HCT116 (cell line): Measurements from ENCODE around the gene FAM110D. TPM values are rescaled to one million over a fixed set of nuclear protein-coding genes. Genes with fewer than 3 reads are reported as not detected.

ENCODE experiments used
- ATAC-seq: fragments of 200-7000 bp; cut with Tn5 transposase; 2 replicates; pipeline ENCODE4 v1.9.1; 2020; ENCODE audit warnings: mild to moderate bottlenecking, moderate library complexity
- BruUV-seq: library from RNA; stranded (reverse); fragments of 400-500 nt; replicated peaks from 2 replicates; lab custom pipeline; 2021; lab: Mats Ljungman, UMichigan
- CTCF ChIA-PET: fragments of 300-600 bp; sonication (Branson Sonifier 250); formaldehyde crosslinking; loops from one replicate; lab custom pipeline; 2021; ENCODE audit warnings: antibody characterized with exemption; lab: Charles Lee
- POLR2A ChIA-PET: fragments of 300-600, 350-600 bp; sonication (Branson Sonifier 250); formaldehyde crosslinking; loops from one replicate; lab custom pipeline; 2021; ENCODE audit warnings: antibody characterized with exemption; lab: Charles Lee
- RAD21 ChIA-PET, 2 experiments: fragments of 300-600 bp; sonication (Branson Sonifier 250); formaldehyde crosslinking; loops; one replicate each; lab custom pipeline; 2023; ENCODE audit warnings: low total read pairs in 2 of 2; ENCODE audit not compliant: uncharacterized antibody in 2 of 2, unreplicated experiment in 2 of 2, low non-redundant PET in 1 of 2; lab: Charles Lee
- DNase-seq: peaks from one replicate; pipeline ENCODE4 v3.0.0-alpha.2; 2010; ENCODE audit warnings: low read depth, low spot score
- H2AFZ ChIP-seq: fragments of 200-600 bp; shearing (Covaris generic), sonication (generic); 2 replicates; pipeline ENCODE4 v1.6.1; 2017; ENCODE audit warnings: low read depth, mixed run types, mixed read lengths, antibody characterized with exemption, low read length; ENCODE audit not compliant: poor library complexity, severe bottlenecking
- H3K27ac ChIP-seq: 2 replicates; pipeline ENCODE4 v1.5.1; 2012; ENCODE audit warnings: low read depth, low read length
- H3K27me3 ChIP-seq: fragments of 200-600 bp; sonication (generic); 2 replicates; pipeline ENCODE4 v1.6.1; 2016; ENCODE audit warnings: mixed run types, low read length, mixed read lengths; ENCODE audit not compliant: insufficient read depth
- H3K36me3 ChIP-seq, 2 experiments: fragments of 200-500 bp in 1 of 2; fragments of 200-600 bp in 1 of 2; sonication (Bioruptor generic) in 1 of 2; sonication (generic) in 1 of 2; 2 replicates each; pipeline versions ENCODE4 v1.5.1 to v1.6.1; 2014 to 2016; ENCODE audit warnings: low read length in 2 of 2, inconsistent platforms in 1 of 2, mixed read lengths in 1 of 2, mixed run types in 1 of 2; ENCODE audit not compliant: insufficient read depth in 2 of 2, control insufficient read depth in 1 of 2
- H3K4me1 ChIP-seq, 2 experiments: fragments of 200-600 bp in 1 of 2; sonication (generic) in 1 of 2; 2 replicates each; pipeline versions ENCODE4 v1.5.1 to v1.6.1; 2012 to 2017; ENCODE audit warnings: low read length in 2 of 2, inconsistent platforms in 1 of 2, mild to moderate bottlenecking in 1 of 2, mixed read lengths in 1 of 2, mixed run types in 1 of 2, moderate library complexity in 1 of 2; ENCODE audit not compliant: insufficient read depth in 2 of 2, control insufficient read depth in 1 of 2
- H3K4me2 ChIP-seq: fragments of 200-600 bp; sonication (generic); 2 replicates; pipeline ENCODE4 v1.6.1; 2017; ENCODE audit warnings: mixed run types, low read length, mixed read lengths
- H3K4me3 ChIP-seq, 2 experiments: fragments of 200-600 bp in 1 of 2; sonication (generic) in 1 of 2; replicated peaks in 1 of 2; 2 replicates each; pipeline ENCODE4 v1.5.1; 2011 to 2016; ENCODE audit warnings: low read length in 2 of 2, control low read depth in 1 of 2, low read depth in 1 of 2, mild to moderate bottlenecking in 1 of 2, mixed read lengths in 1 of 2, mixed run types in 1 of 2
- H3K79me2 ChIP-seq: fragments of 200-600 bp; sonication (generic); 2 replicates; pipeline ENCODE4 v1.6.1; 2017; ENCODE audit warnings: mild to moderate bottlenecking, mixed run types, low read length, moderate library complexity, mixed read lengths; ENCODE audit not compliant: insufficient read depth
- H3K9ac ChIP-seq: fragments of 200-600 bp; sonication (generic); 2 replicates; pipeline ENCODE4 v1.6.1; 2016; ENCODE audit warnings: low read length, mixed read lengths
- H3K9me2 ChIP-seq: fragments of 200-600 bp; sonication (generic), shearing (Covaris generic); 2 replicates; pipeline ENCODE4 v1.6.1; 2017; ENCODE audit warnings: mixed run types, mild to moderate bottlenecking, moderate library complexity; ENCODE audit not compliant: insufficient read depth
- H3K9me3 ChIP-seq, 2 experiments: fragments of 200-500 bp in 1 of 2; fragments of 200-600 bp in 1 of 2; sonication (Bioruptor generic) in 1 of 2; sonication (generic) in 1 of 2; 2 replicates each; pipeline ENCODE4 v1.6.1; 2014 to 2017; ENCODE audit warnings: low read length in 2 of 2, mixed read lengths in 2 of 2, inconsistent platforms in 1 of 2, low read depth in 1 of 2, mild to moderate bottlenecking in 1 of 2, mixed run types in 1 of 2, moderate library complexity in 1 of 2; ENCODE audit not compliant: control insufficient read depth in 1 of 2, insufficient read depth in 1 of 2
- H4K20me1 ChIP-seq: fragments of 200-600 bp; sonication (generic), shearing (Covaris generic); 2 replicates; pipeline ENCODE4 v1.6.1; 2017; ENCODE audit warnings: mixed run types, mild to moderate bottlenecking, moderate library complexity; ENCODE audit not compliant: insufficient read depth
- CEBPB ChIP-seq: IDR thresholded peaks from 2 replicates; pipeline ENCODE4 v1.6.1; 2012; ENCODE audit warnings: low read depth
- CTCF ChIP-seq, 3 experiments: fragments of 200-600 bp in 1 of 3; sonication (generic) in 1 of 3; IDR thresholded peaks in 2 of 3; conservative IDR thresholded peaks in 1 of 3; 2 replicates each; pipeline ENCODE4 v1.5.1; 2012 to 2017; ENCODE audit warnings: low read depth in 2 of 3, low read length in 2 of 3, antibody characterized with exemption in 1 of 3, borderline replicate concordance in 1 of 3, control low read depth in 1 of 3, mild to moderate bottlenecking in 1 of 3, mixed read lengths in 1 of 3, mixed run types in 1 of 3, moderate library complexity in 1 of 3; ENCODE audit not compliant: insufficient read depth in 1 of 3
- EGR1 ChIP-seq: IDR thresholded peaks from 2 replicates; pipeline ENCODE4 v1.6.1; 2012; ENCODE audit warnings: low read depth
- FOSL1 ChIP-seq: IDR thresholded peaks from 2 replicates; pipeline ENCODE4 v1.6.1; 2012; ENCODE audit warnings: low read depth
- JUND ChIP-seq: IDR thresholded peaks from 2 replicates; pipeline ENCODE4 v1.6.1; 2012
- MAX ChIP-seq: IDR thresholded peaks from 2 replicates; pipeline ENCODE4 v1.6.1; 2012
- POLR2A ChIP-seq: IDR thresholded peaks from 2 replicates; pipeline ENCODE4 v1.7.0; 2011; ENCODE audit warnings: borderline replicate concordance; ENCODE audit not compliant: insufficient read depth, insufficient read length; ENCODE audit errors: extremely low read depth
- RAD21 ChIP-seq: IDR thresholded peaks from 2 replicates; pipeline ENCODE4 v1.6.1; 2012; ENCODE audit warnings: low read depth, mild to moderate bottlenecking
- SIN3A ChIP-seq: IDR thresholded peaks from 2 replicates; pipeline ENCODE4 v1.6.1; 2012; ENCODE audit warnings: low read depth
- SP1 ChIP-seq: IDR thresholded peaks from 2 replicates; pipeline ENCODE4 v1.6.1; 2012; ENCODE audit warnings: low read depth
- SRF ChIP-seq: IDR thresholded peaks from 2 replicates; pipeline ENCODE4 v1.6.1; 2012; ENCODE audit warnings: low read depth
- intact Hi-C: fragments of 100-400 bp; cut with micrococcal nuclease; formaldehyde crosslinking; loops from 2 replicates; pipeline ENCODE4 v1.10.0; 2022
- total RNA-seq: library from RNA; stranded (reverse); gene quantifications from one replicate; pipeline ENCODE4 v1.2.1, GENCODE V29; 2021; ENCODE audit not compliant: unreplicated experiment

Gene FAM110D
- total RNA-seq, 1 experiment from 2014 or later = 0.34 TPM

GRCh38 chr1:26121854-26122773 lies 36.8 kb upstream of the FAM110D start:
- Histone ChIP-seq H3K27me3 (no peaks in the 10 kb centered on the region), H3K4me1 (peaks cover 13 to 44% of the 10 kb centered on the region in 2 experiments), H3K4me3 (no peak overlapping the region), H2AFZ (no peak overlapping the region), H3K36me3 (no peaks in the 10 kb centered on the region), H3K4me2 (peak overlapping the region; percentile 64; the same call in 1 of the 2 replicates), H3K9ac (no peak overlapping the region), H4K20me1 (peaks cover 3% of the 10 kb centered on the region; the same call in 1 of the 2 replicates), H3K79me2 (peaks cover 4% of the 10 kb centered on the region; the same call in 1 of the 2 replicates), H3K9me3 (no peaks in the 10 kb centered on the region), H3K27ac (no peak overlapping the region), H3K9me2 (no peaks in the 10 kb centered on the region)
- BruUV-seq = no TSS peak
- DNase-seq (no peak), ATAC-seq (no peak)
- ChIA-PET CTCF (interaction anchor here (1.1 to 2.1 kb wide), 4 partner anchors 18 to 47 kb away, joined by 3 to 18 read pairs (median 4); partner anchors contain the start of gene ZNF593), POLR2A (interaction anchor here (1.0 to 1.2 kb wide), 3 partner anchors 8 to 17 kb away, joined by 3 to 4 read pairs (median 3); no protein-coding TSS in a partner anchor), RAD21 (interaction anchor here in 1 of 2 experiments (1.1 kb wide), 1 partner anchor 23 kb away, joined by 5 read pairs; no protein-coding TSS in a partner anchor)
- TF ChIP-seq MAX = no peak
- intact Hi-C loops = no loop called here

- ChIA-PET POLR2A (interaction anchor here (0.8 to 1.5 kb wide), 5 partner anchors 10 to 22 kb away, joined by 3 to 10 read pairs (median 3); partner anchors contain the start of gene PDIK1L), RAD21 (interaction anchor here (0.6 to 1.1 kb wide), 2 partner anchors 22 to 93 kb away, joined by 4 to 5 read pairs; no protein-coding TSS in a partner anchor), CTCF (interaction anchor here (0.6 to 2.1 kb wide), 11 partner anchors 8 to 400 kb away, joined by 3 to 18 read pairs (median 3); partner anchors contain the start of gene ZNF593)
- intact Hi-C loops = no loop called here
- peaks cover 4% of the 10 kb centered on the region; the same call in 1 of the 2 replicates for H3K79me2 ChIP-seq
- H3K27me3 ChIP-seq = no peaks in the 10 kb centered on the region
- ATAC-seq (peak; percentile 90), DNase-seq (no peak)
- H4K20me1 ChIP-seq = peaks cover 3% of the 10 kb centered on the region; the same call in 1 of the 2 replicates
- H3K36me3 ChIP-seq = no peaks in the 10 kb centered on the region
- H3K4me3 ChIP-seq = peak overlapping the region in 1 of 2 experiments; percentile 29; a peak in 1 of 4 replicates
- H3K9me2 ChIP-seq = no peaks in the 10 kb centered on the region
- H2AFZ ChIP-seq = no peak overlapping the region
- H3K4me2 ChIP-seq = peak overlapping the region; percentile 64
- TSS peak; percentile 25 for BruUV-seq
- peak overlapping the region; percentile 26; the same call in 1 of the 2 replicates for H3K27ac ChIP-seq
- H3K9me3 ChIP-seq = no peaks in the 10 kb centered on the region
- peaks cover 13 to 44% of the 10 kb centered on the region in 2 experiments for H3K4me1 ChIP-seq
- H3K9ac ChIP-seq = 0 out of 2 replicates have a peak overlapping the region, but pooled peaks have one; percentile 8
- TF ChIP-seq POLR2A (no peak), CEBPB (no peak; the same call in 1 of the 2 replicates), RAD21 (no peak), JUND (peak; percentile 72), EGR1 (no peak), SRF (0 out of 2 replicates have a peak, but pooled peaks have one; percentile 5), CTCF (IDR thresholded peaks at IDR 0.05 in 2 of 3, conservative IDR thresholded peaks at IDR 0.05 in 1 of 3; ENCODE audit: borderline replicate concordance in 1 of 3, insufficient read depth in 1 of 3, low read depth in 2 of 3, low read length in 2 of 3) (no peak), FOSL1 (peak; percentile 83), SP1 (no peak), SIN3A (no peak)
Observed at GRCh38 chr1:26122988-26123973, 35.6 kb upstream of the FAM110D start.
